GM12872 (cell line): ENCODE data around the gene BUB1B.

Experiments
- CTCF ChIP-seq: IDR thresholded peaks from 3 replicates; pipeline ENCODE4 v1.5.1; 2011; ENCODE audit warnings: low read depth, mild to moderate bottlenecking, low read length, moderate library complexity; ENCODE audit not compliant: insufficient read depth

Gene BUB1B

GRCh38 chr15:40240619-40241221 is 79.9 kb downstream of the BUB1B start:
- TF ChIP-seq CTCF: no peak

DNA sequence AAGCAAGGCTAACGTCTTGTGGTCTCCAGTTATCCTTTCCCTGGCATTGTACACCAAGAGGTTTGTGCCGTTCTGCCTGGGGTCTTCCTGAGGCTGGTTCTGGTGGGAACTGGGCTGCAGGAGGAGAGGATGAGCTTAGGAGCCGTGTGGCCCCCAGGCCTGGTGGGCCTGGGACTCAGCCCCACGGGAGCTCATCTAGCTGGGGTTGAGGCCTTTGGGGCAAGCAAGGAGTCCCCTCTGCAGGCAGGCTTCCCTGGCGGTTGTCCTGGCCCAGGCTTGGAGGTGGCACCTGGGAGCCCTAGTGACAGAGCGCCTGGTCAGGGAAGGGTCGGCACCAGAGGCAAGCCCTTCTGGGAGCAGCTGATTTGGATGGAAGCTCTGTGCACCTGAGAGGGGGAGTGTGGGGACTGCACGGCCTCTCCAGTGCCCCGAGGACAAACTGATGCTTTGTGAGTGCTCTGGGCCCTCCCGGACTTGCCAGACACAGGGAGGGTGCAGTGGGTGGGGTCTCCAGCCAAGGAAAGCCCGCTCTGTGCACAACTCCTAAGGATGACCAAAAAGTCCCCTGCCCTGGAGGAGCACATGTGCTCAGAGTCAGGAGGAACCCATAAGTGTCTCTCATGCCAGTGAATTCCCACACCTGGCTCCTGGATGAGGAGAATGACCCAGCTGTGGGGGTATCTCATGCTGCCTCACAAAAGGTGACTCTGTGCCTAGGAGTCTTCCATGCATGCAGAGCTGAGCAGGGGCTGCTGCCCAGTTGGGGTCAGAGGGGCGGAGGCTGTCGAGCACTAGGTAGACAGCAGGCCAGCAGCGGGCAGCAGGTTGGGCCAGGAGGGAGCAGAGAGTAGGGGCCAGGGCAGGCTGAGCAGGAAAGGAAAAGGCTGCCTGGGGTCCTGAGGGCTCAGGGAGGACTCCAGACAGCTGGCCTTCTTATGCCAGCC is 80.7 kb downstream of the BUB1B start:
- no peak for TF ChIP-seq CTCF

DNA sequence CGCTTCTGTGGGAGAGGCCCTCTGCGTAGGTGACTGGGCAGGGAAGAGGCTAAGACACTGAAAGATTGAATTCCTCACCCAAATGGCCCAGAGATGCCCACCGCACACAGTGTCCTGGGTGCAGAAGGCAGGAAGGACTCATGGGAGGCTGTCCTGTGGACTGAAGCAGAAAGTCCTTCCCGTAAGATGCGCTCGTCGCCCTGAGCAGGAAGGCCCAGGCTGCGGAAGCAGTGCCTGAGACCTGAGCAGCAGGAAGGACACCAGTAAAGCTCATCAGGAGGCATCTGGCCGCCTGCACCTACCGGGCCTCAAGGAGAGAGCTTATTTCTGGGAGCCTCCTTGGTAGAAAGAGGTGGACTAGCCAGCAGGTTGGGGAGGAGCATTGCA is 81.3 kb downstream of the BUB1B start:
- no peak for TF ChIP-seq CTCF

- TF ChIP-seq CTCF: no peak
These were observed 81.7 kb downstream of the BUB1B start for GRCh38 chr15:40242601-40243000.

DNA sequence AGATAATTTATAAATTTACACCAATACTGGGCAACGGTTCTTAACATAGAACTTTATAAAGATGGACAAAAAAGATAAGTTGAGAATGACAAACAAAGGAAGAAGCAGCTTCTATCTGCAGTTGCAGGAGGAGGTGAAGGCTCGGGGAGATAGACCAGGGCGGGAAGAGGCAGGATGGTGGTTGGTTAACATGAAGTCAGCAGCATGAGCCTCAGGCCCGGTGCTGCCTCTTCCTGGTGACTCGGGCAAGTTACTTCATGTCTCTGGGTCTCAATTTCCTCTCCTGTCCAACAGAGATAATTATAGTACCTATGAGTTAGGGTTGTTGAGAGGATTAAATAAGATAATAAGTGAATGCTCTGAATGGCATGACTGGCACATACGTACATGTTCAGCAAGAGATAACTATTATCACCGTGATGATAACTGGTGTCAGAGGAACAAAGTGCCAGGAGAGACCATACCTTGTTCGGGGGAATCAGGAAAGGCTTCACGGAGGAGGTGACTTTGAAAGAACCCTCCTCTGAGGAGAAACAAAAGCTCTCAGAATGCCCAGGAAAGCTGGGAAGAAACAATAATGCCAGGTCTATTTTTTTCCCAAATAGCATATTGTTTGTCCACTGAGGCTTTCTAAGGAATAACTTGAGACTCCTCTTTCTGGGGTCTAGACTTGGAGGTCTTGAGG is 82.4 kb downstream of the BUB1B start:
- TF ChIP-seq CTCF: no peak

DNA sequence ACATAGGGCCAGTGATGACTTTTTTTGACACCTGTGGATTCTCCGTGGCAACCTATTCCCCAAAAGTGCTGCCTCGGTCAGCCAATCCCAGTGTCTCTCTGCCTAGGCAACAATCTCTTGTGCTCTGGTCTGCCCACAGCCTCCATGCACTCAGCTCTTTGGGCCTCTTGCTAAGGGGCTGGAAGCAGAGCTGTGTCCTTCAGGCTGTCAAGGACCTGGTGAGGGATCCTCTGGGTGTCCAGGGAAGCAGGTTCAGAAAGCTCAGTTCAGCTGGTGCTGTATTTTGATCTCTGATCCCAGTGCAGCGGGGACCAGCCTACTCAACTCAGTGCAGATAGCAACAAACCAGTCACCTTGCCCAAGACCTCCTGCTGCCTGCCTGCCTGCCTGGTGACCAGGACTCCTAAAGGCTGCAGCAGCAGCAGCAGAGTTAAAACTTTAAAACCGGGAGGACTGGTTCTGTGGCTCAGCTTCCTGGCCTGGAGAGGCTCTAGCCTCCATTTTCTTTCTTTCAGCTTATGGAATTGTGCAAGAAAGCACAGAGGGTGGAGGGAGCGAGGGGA is 84.2 kb downstream of the BUB1B start:
- no peak for TF ChIP-seq CTCF
